ENCODE data around the gene ZFYVE21.

- TF ChIP-seq CTCF (IDR thresholded peaks at IDR 0.05), result no peak
- no peak for TF ChIP-seq POLR2A (IDR thresholded peaks at IDR 0.05)
Observed at GRCh38 chr14:103742499-103743255, 27.1 kb downstream of the ZFYVE21 start.
